Measurements from ENCODE around the gene ERICH3. TPM values are rescaled to one million over a fixed set of nuclear protein-coding genes. Genes with fewer than 3 reads are reported as not detected.

ERICH3 gene
- total RNA-seq, 1 experiment from 2014 or later = not detected

DNA sequence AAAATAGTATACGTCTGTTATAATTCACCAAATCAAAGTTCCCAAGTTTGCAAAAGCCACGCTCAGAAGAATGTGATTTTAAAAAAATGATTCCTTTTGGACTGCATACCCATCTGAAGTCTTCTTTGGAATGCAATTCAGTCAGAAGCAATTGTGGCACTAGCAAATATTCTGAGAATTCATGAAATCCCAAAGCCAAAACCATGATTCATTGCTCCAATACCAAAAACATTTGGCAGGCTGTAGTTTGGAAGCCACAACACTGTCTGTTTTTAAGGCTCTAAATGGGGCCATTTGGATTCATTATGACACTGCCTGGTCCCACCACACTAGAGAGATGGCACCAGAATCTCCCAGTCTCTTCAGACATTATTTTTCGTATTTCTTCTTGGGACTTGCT lies 139.4 kb downstream of the ERICH3 start:
- no peak for DNase-seq (ENCODE audit: low spot score)
- in situ Hi-C loops (cut with HindIII; ENCODE audit: low sequenced_read_pairs) = no loop called here

DNA sequence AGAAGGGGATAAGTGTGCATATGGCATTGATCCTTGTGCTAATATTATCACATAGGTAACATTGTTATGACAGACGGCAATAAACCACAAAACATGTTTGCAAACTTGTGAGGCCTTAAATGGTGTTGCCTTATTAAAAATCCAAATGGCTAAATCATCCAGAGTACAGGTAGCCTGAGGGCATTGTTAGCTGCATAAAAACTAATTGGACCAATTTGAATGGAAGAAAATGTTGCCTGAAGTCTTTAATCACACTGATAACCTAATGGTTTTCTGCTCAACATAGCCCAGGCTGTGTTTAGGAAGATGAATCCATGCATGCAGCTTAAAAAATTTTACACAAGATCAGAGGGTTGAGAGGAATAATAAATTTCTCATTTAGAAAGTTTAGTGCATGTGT lies 141.8 kb downstream of the ERICH3 start:
- in situ Hi-C loops (cut with HindIII; ENCODE audit: low sequenced_read_pairs) = no loop called here
- DNase-seq (ENCODE audit: low spot score) = no peak

DNA sequence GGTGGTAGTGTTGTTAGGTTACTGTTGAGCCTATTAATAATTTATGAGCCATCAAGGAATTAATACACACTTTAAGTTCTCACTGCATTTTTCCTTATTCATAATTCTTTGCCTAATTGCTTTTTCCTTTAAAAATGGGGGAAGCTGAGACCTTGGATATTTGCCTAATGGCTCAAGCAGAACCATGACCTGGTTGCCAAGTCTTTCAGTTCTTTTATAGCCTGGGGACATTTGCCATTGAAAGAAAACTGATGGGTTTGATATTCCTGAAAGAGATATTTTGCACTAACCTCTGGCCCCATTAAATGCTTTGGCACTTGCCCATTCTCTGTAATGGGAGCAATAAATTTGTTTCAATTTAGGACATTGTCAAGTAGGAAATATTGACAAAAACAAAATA lies 142.7 kb downstream of the ERICH3 start:
- in situ Hi-C loops (cut with HindIII; ENCODE audit: low sequenced_read_pairs) = no loop called here
- DNase-seq (ENCODE audit: low spot score) = no peak

DNA sequence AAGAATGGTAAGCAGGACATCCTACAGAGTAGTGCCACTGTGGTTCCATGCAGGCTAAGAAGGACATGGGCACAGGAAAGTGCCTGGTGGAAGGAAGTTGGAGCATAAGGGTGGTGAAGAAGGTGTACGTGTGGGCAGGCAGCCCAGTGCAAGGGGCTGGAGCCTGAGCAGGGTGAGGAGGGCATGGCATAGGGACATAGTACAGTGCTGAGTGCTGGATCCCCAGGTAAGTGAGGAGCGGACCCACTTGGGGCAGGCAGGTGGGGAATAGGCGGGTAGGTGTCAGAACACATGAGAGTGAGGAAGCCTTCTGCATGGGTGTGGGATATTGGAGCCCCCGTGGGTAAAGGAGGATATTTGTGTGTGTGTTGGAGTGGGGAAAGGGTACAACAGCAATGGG lies 145.5 kb downstream of the ERICH3 start:
- in situ Hi-C loops (cut with HindIII; ENCODE audit: low sequenced_read_pairs) = no loop called here

DNA sequence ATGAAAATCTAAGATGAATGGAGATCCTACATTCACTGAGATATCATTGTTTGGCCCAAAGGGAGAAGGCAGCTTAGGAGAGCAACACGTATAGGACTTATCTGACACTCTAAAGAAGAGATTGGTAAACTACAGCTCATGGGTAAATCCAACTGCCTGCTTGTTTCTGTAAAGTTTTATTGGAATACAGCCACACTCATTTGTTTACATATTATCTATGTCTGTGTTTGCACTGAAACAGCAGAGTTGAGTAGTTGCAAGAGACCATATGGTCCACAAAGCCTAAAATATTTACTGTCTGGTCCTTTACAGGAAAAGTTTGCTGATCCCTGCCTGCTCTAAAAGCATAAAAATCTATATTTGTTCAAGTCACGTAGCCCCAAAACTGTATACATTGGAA lies 146.9 kb downstream of the ERICH3 start:
- in situ Hi-C loops (cut with HindIII; ENCODE audit: low sequenced_read_pairs) = no loop called here
- DNase-seq (ENCODE audit: low spot score) = no peak

More for the DNA sequence above, 145.5 kb downstream of the ERICH3 start:
- no peak for DNase-seq (ENCODE audit: low spot score)

DNA sequence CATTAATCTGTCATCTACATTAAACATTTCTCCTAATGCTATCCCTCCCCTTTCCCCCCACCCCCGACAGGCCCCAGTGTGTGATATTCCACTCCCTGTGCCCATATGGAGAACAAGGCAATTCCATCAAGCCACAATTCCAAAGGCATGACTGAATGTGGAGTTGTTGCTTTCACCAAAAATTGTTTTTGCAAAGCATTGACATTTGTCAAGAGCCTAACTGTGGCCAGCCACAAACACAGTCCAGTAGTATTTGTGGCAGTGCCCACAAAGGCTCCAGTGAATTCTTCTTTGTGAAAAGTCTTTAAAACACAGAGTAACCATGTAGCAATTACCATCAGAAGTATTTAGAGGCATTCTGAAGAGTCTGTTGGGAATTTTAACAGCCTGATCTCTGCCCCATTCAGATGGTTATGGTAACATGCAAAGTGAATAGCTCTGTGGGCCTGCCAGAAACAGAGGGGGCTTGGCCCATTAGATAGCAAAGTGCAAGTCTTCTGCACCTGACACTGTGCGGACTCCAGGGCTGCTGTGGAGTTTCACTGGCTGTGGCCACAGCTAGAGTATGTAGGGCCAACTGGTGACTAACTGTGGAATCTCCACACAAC lies 149.6 kb downstream of the ERICH3 start:
- no peak for DNase-seq (ENCODE audit: low spot score)
- in situ Hi-C loops (cut with HindIII; ENCODE audit: low sequenced_read_pairs) = no loop called here

DNA sequence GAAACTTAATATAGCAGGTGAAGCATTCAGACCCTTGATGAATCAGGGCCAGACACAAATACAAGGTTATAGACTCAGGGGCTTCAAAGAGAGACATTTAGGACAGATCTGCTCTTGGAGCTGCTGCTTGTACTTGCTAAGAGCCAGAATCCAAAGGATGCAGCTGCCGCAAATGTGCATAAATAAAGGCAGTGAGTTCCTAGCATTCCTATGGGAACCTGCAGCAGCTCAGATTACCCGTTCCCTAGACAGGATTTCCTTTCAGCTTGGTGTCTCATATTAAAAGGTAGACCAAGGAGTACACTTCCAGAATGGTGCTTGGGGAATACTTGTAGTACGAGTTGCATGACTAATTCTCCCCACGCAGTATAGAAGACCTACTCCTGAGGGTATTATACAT lies 151.4 kb downstream of the ERICH3 start:
- in situ Hi-C loops (cut with HindIII; ENCODE audit: low sequenced_read_pairs) = no loop called here
- DNase-seq (ENCODE audit: low spot score) = no peak

Other genes with a start within 250 kb of the ERICH3 start
- gene LRRC53, start 161.2 kb downstream of the ERICH3 start, total RNA-seq (2014; rRNA removed; shearing (Covaris generic)) = 0.03 TPM in 1 of 2 replicates, not detected in the other
- 75.5 and 97.1 TPM in 2 replicates for gene CRYZ, start 59.3 kb upstream of the ERICH3 start, total RNA-seq (2014; rRNA removed; shearing (Covaris generic))
- gene TYW3, start 59.4 kb upstream of the ERICH3 start, total RNA-seq (2014; rRNA removed; shearing (Covaris generic)) = 12.7 and 25.2 TPM in 2 replicates

Measured in G401 (cell line).